Keratinocyte (primary cell): ENCODE data around the gene GTF2IRD1. TPM values are rescaled to one million over a fixed set of nuclear protein-coding genes. Genes with fewer than 3 reads are reported as not detected.
"Not testable (repeated sequence)": the region's sequence is repeated elsewhere in the genome, so short reads cannot be mapped to it uniquely, and the experiment has no call there.

Experiments
- DNase-seq: peaks from one replicate; pipeline ENCODE4 v3.0.0-alpha.2; 2011; ENCODE audit warnings: low read depth, missing footprints, low spot score
- FAIRE-seq: peaks from 2 replicates; lab custom pipeline; 2011; peaks lifted over from hg19 to GRCh38; lab: Jason Lieb, UNC
- H2AFZ ChIP-seq: 2 replicates; pipeline ENCODE4 v1.6.0; 2012; ENCODE audit warnings: low read length, control low read depth, inconsistent platforms; ENCODE audit not compliant: control insufficient read depth
- H3K27ac ChIP-seq: 2 replicates; pipeline ENCODE4 v1.5.1; 2011; ENCODE audit warnings: low read length; ENCODE audit not compliant: control insufficient read depth, insufficient read depth
- H3K27me3 ChIP-seq: 3 replicates; pipeline ENCODE4 v1.6.0; 2011; ENCODE audit warnings: low read length; ENCODE audit not compliant: control insufficient read depth, insufficient read depth; ENCODE audit errors: extremely low read depth
- H3K36me3 ChIP-seq, 2 experiments: 2 replicates in 1 of 2; 3 replicates in 1 of 2; pipeline ENCODE4 v1.5.1; 2011; ENCODE audit warnings: low read length in 2 of 2, mild to moderate bottlenecking in 1 of 2; ENCODE audit not compliant: control insufficient read depth in 2 of 2, insufficient read depth in 2 of 2; ENCODE audit errors: extremely low read depth in 1 of 2
- H3K4me1 ChIP-seq: 3 replicates; pipeline ENCODE4 v1.5.1; 2011; ENCODE audit warnings: low read length; ENCODE audit not compliant: control insufficient read depth, insufficient read depth; ENCODE audit errors: extremely low read depth
- H3K4me2 ChIP-seq: 3 replicates; pipeline ENCODE4 v1.6.0; 2011; ENCODE audit warnings: low read depth, low read length; ENCODE audit not compliant: control insufficient read depth, insufficient read depth; ENCODE audit errors: extremely low read depth
- H3K4me3 ChIP-seq, 3 experiments: fragments of 200-600 bp in 1 of 3; sonication (generic) in 1 of 3; 2 replicates in 2 of 3; 3 replicates in 1 of 3; pipeline ENCODE4 v1.5.1; 2011 to 2016; ENCODE audit warnings: low read length in 3 of 3, mild to moderate bottlenecking in 3 of 3, control low read depth in 2 of 3, inconsistent platforms in 1 of 3, low read depth in 1 of 3, mixed read lengths in 1 of 3, mixed run types in 1 of 3, moderate library complexity in 1 of 3; ENCODE audit not compliant: control insufficient read depth in 2 of 3, insufficient read depth in 2 of 3; ENCODE audit errors: extremely low read depth in 1 of 3
- H3K79me2 ChIP-seq: 2 replicates; pipeline ENCODE4 v1.6.0; 2012; ENCODE audit warnings: low read length; ENCODE audit not compliant: control insufficient read depth, insufficient read depth
- H3K9ac ChIP-seq: 3 replicates; pipeline ENCODE4 v1.6.0; 2011; ENCODE audit warnings: low read length; ENCODE audit not compliant: control insufficient read depth, insufficient read depth; ENCODE audit errors: extremely low read depth
- H3K9me1 ChIP-seq: 3 replicates; pipeline ENCODE4 v1.6.0; 2011; ENCODE audit warnings: low read length; ENCODE audit not compliant: control insufficient read depth, insufficient read depth; ENCODE audit errors: extremely low read depth
- H3K9me3 ChIP-seq: 2 replicates; pipeline ENCODE4 v1.5.1; 2012; ENCODE audit warnings: low read depth, low read length; ENCODE audit not compliant: control insufficient read depth
- H4K20me1 ChIP-seq: 3 replicates; pipeline ENCODE4 v1.6.0; 2011; ENCODE audit warnings: low read length; ENCODE audit not compliant: control insufficient read depth, insufficient read depth; ENCODE audit errors: extremely low read depth
- CTCF ChIP-seq, 3 experiments: IDR thresholded peaks in 1 of 3; conservative IDR thresholded peaks in 1 of 3; optimal IDR thresholded peaks in 1 of 3; 2 replicates in 2 of 3; 3 replicates in 1 of 3; pipeline versions ENCODE3 to v1.5.1; 2011; ENCODE audit warnings: low read length in 3 of 3, mild to moderate bottlenecking in 3 of 3, moderate library complexity in 2 of 3, control low read depth in 1 of 3, inconsistent platforms in 1 of 3; ENCODE audit not compliant: insufficient read depth in 2 of 3; ENCODE audit errors: extremely low read depth in 1 of 3
- EZH2 ChIP-seq: IDR thresholded peaks from one replicate; pipeline ENCODE4 v1.6.1; 2012; ENCODE audit warnings: inconsistent platforms, mild to moderate bottlenecking, low read length, moderate library complexity
- dilution Hi-C: fragments of 300-500 bp; cut with MboI; formaldehyde crosslinking; loops from one replicate; pipeline ENCODE4 v1.7.0; 2020; ENCODE audit warnings: low sequenced_read_pairs; ENCODE audit not compliant: extremely low pct_ligation_motif_present
- polyA plus RNA-seq, 5 experiments: library from polyadenylated mRNA; depleted of rRNA in 3 of 5; stranded (reverse) in 3 of 5; stranded (forward) in 1 of 5; unstranded in 1 of 5; fragments of >200 nt; gene quantifications; 1 replicate in 1 of 5; 2 replicates in 3 of 5; 3 replicates in 1 of 5; pipeline versions ENCODE4 v1.2.1 to v1.2.3, GENCODE V29; 2011 to 2012; ENCODE audit warnings: missing spikeins in 2 of 5, low read depth in 1 of 5, low replicate concordance in 1 of 5

The GTF2IRD1 gene
- polyA plus RNA-seq, 1 donor (not counting 4 experiments of a cell fraction or from before 2014, with no cell fraction given) = 19.4 TPM

- H3K4me1 ChIP-seq = no peaks in the 10 kb centered on the region
- H3K9me1 ChIP-seq = no peaks in the 10 kb centered on the region
- FAIRE-seq (no peak), DNase-seq (no peak)
- no peaks in the 10 kb centered on the region for H3K27me3 ChIP-seq
- H3K79me2 ChIP-seq = no peaks in the 10 kb centered on the region
- H3K9me3 ChIP-seq = no peaks in the 10 kb centered on the region
- H3K9ac ChIP-seq = no peak overlapping the region
- H3K36me3 ChIP-seq = peaks cover 16 to 23% of the 10 kb centered on the region in 2 experiments
- no peak overlapping the region for H3K4me3 ChIP-seq
- H2AFZ ChIP-seq = no peak overlapping the region
- no peak overlapping the region for H3K4me2 ChIP-seq
- dilution Hi-C loops = no loop called here
- H4K20me1 ChIP-seq = no peaks in the 10 kb centered on the region
- no peak overlapping the region for H3K27ac ChIP-seq
- TF ChIP-seq CTCF (optimal IDR thresholded peaks at IDR 0.05 in 1 of 3, IDR thresholded peaks at IDR 0.05 in 1 of 3, conservative IDR thresholded peaks at IDR 0.05 in 1 of 3; ENCODE audit: extremely low read depth in 1 of 3, insufficient read depth in 2 of 3, low read length in 3 of 3) = no peak
- TF ChIP-seq EZH2 = no peak
Observed at GRCh38 chr7:74535951-74536356, 82.2 kb downstream of the GTF2IRD1 start.

- H3K4me2 ChIP-seq, FAIRE-seq, H4K20me1 ChIP-seq, H2AFZ ChIP-seq, H3K79me2 ChIP-seq, DNase-seq, H3K4me3 ChIP-seq, H3K9me3 ChIP-seq, H3K27ac ChIP-seq, H3K9ac ChIP-seq, H3K4me1 ChIP-seq, dilution Hi-C loops, H3K27me3 ChIP-seq, H3K9me1 ChIP-seq: not testable (repeated sequence)
- peaks cover 4 to 19% of the 10 kb centered on the region in 2 experiments for H3K36me3 ChIP-seq
Observed at GRCh38 chr7:74541937-74542336, 88.2 kb downstream of the GTF2IRD1 start.

GRCh38 chr7:74542558-74543117 is 88.9 kb downstream of the GTF2IRD1 start:
- dilution Hi-C loops = no loop called here
- FAIRE-seq = peak; percentile 91
- no peak overlapping the region for H3K4me3 ChIP-seq
- peak; percentile 32 for DNase-seq
- peaks cover 7% of the 10 kb centered on the region for H3K4me1 ChIP-seq
- no peak overlapping the region for H2AFZ ChIP-seq
- no peaks in the 10 kb centered on the region for H3K9me1 ChIP-seq
- H3K27ac ChIP-seq = no peak overlapping the region
- no peaks in the 10 kb centered on the region for H4K20me1 ChIP-seq
- H3K27me3 ChIP-seq = no peaks in the 10 kb centered on the region
- TF ChIP-seq EZH2 (no peak), CTCF (optimal IDR thresholded peaks at IDR 0.05 in 1 of 3, IDR thresholded peaks at IDR 0.05 in 1 of 3, conservative IDR thresholded peaks at IDR 0.05 in 1 of 3; ENCODE audit: extremely low read depth in 1 of 3, insufficient read depth in 2 of 3, low read length in 3 of 3) (no peak)
- no peaks in the 10 kb centered on the region for H3K9me3 ChIP-seq
- H3K4me2 ChIP-seq = no peak overlapping the region
- no peaks in the 10 kb centered on the region for H3K79me2 ChIP-seq
- no peak overlapping the region for H3K9ac ChIP-seq
- peaks cover 4 to 25% of the 10 kb centered on the region in 2 experiments for H3K36me3 ChIP-seq
